ENCODE measurements around the gene ITM2B.
"Not testable (repeated sequence)": the region's sequence is repeated elsewhere in the genome, so short reads cannot be mapped to it uniquely, and the experiment has no call there.

The ITM2B gene

GRCh38 chr13:48230541-48230940, 2.5 kb upstream of the ITM2B start:
- no peak for DNase-seq

- no peak for DNase-seq
Measured at GRCh38 chr13:48231080-48231479, 1.9 kb upstream of the ITM2B start.

DNA sequence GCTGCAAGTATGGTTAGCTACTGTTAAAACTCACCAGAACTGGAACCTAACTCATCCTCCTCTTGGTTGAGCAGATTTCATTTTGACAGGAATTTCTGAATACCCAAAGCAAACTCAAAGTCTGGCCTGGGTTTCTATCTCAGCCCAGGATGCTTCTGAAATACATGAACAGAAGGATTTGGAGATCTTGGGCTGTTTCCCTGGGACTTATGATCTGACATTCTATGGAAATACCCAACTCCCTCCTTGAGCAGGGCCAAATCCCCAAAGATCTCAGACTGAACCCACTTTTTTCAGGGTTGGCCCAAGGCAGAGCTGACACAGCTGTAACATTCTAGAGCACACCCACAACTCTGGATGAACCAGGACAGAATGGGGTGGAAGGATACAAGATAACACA, 1.1 kb upstream of the ITM2B start:
- DNase-seq, result no peak

- DNase-seq, result no peak
Measured at GRCh38 chr13:48232420-48233045, 473 bp upstream of the ITM2B start.

- DNase-seq, result peak; percentile 42
Measured at GRCh38 chr13:48233889-48234488, 983 bp downstream of the ITM2B start.

GRCh38 chr13:48234566-48235340, 1.7 kb downstream of the ITM2B start:
- DNase-seq, result no peak

DNA sequence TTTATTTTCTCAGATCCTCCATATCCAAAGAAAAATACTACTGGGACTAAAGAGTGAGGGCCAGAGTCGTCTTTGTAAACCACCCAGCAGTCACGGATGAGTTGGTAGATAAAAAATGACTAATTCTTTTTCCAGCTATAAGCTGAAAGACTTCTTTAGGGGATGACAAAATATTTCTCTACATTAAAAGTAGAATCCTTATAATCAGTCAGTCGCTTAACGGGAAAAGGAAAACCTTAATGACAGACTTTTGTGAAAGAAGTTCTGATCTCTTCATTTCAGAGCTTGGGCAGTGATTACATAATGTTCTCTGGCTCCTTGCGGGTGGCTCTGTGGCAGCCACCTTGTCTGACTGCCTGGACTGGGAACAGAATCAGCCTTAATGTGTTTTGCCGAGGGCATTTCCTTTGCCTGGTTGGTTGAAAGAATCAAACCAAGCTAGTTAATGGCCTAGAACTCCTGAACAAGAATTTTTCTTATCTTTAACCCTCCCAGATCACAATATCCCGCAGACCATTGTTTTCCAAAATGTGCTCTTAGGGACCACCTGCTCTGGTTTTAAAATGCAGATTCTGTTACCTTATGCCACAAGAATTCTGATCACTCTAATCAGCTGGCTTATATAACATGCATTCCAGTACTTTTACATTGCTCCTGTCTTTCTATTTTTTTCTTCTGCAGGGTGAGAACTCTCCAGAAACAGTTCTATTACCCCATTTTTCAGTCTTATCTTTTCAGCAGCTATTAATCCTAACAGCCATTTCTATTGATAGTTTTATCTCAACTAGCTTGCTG, 2.5 kb downstream of the ITM2B start:
- DNase-seq, result no peak

GRCh38 chr13:48236528-48237353, 3.7 kb downstream of the ITM2B start:
- no peak for DNase-seq

GRCh38 chr13:48239369-48239768, 6.4 kb downstream of the ITM2B start:
- not testable (repeated sequence) for DNase-seq

- no peak for DNase-seq
Measured at GRCh38 chr13:48241651-48242050, 8.6 kb downstream of the ITM2B start.

DNA sequence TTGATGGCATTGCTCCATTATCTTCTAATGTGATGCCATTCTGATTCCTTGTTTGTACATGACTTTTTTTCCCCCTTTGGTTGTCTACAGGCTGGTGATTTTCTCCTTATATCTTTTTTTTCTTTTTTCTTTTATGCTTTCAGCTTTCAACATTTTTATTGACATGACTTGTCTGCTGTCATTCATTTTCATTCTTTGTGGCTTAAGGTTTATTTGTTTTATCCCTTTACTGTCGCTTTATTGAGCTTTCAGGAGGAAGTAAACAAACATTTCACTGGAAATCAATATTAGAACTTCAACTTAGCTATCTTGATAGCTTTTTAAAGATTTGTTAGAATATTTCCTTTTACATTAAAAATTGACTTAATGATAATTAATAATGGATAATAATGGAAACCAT, 9.7 kb downstream of the ITM2B start:
- DNase-seq, result no peak

DNA sequence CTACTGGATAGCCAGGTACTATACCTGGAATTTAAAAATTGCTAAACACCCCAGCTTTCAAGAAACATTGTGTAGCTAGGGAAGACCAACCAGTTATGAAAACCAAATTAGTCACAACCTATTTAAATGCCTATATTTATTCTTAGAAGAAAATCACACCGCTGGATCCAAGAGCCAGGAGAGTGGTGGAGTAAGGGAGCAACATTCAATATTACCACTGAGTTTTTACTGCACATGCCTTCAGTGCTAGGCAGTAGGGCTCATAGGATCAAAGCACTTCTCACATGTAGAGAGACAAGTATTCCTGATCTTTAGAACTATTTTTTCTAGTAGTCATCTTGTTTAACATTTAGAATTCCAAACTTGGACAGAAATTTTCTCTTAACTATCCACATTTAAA, 11.2 kb downstream of the ITM2B start:
- DNase-seq, result no peak

DNA sequence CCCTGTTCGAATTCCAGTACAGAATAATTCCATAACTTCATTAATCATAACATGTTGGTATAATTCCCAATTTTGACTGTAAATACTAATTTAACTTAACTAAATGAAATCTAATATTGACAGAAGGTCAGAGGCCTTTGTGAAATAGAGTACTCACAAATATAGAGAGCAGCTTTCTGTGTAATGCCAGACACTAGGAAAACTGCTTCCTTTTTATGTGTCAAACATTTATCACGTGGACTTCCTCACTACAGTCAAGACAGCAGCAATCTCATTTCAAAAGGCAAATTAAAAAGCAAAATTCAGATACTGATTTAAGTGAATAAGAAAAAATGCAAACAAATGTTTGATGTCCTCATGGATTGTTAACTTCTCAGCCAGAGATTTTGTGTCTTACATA, 13.1 kb downstream of the ITM2B start:
- DNase-seq, result no peak

GRCh38 chr13:48249018-48249417, 16.0 kb downstream of the ITM2B start:
- no peak for DNase-seq

DNA sequence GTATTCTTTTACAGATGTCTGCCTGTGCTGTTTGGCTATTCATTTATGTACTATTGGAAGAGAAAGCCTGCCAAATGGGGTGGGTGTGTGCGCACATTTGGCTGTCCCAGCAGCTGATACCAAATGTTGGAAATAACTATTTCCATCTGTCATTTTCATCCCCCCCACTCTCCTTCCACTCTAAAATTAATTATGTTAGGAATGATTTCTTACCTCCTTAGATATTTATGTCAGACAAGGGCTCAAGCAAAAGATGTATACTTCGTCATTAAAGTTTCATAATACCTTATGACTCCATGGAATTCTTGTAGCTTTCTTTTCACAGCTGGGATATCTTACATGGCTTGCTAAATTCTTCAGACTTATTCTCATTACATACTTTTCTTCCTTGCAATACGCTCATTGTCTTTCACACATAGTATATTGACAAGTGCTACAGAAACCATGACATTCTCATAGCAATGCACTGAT, 18.6 kb downstream of the ITM2B start:
- DNase-seq, result peak; percentile 51

DNA sequence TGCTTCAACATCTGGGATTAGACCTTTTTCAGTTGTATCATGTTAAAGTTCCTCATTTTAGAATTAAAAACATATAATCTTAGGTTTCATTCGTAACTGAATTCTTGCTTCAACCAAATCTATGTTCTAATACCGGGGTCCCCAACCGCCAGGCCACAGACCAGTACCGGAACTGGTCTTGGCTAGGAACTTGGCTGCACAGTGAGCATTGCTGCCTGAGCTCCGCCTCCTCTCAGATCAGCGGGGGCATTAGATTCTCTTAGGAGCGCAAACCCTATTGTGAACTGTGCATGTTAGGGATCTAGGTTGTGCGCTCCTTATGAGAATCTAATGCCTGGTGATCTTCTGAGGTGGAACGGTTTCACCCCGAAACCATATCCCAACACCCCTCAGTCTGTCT, 19.2 kb downstream of the ITM2B start:
- DNase-seq, result no peak

DNA sequence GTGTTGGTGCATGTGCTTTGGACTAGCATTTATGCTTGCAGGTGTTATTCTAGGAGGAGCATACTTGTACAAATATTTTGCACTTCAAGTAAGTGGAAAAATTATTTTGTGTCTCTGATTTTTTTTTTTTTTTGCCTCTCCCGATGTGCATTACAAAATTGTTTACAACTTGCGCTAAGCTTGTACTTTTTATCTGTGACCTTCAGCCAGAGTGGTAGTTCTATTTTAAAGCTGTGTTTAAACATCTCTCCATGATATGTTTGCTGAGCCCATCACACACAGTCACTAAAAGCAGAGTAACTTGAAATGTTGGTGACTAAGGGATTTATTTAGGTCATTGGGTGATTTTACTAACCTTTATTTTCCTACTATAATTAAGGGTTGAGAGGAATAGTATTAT, 20.8 kb downstream of the ITM2B start:
- DNase-seq, result no peak

- DNase-seq, result no peak
Measured at GRCh38 chr13:48255090-48255489, 22.1 kb downstream of the ITM2B start.

DNA sequence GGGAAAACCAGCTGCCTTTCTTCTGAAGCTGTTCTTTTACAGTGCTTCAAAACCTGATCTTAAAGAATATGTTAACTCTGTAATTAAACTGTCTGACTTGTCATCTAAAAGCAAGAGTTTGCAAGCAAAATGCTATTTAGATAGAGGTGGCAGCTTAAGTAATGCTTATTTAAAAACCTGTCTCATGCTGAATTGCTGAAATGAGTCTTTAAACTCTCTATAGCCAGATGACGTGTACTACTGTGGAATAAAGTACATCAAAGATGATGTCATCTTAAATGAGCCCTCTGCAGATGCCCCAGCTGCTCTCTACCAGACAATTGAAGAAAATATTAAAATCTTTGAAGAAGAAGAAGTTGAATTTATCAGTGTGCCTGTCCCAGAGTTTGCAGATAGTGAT, 22.9 kb downstream of the ITM2B start:
- DNase-seq, result no peak

- no peak for DNase-seq
Measured at GRCh38 chr13:48258002-48258401, 25.0 kb downstream of the ITM2B start.

- DNase-seq, result no peak
Measured at GRCh38 chr13:48258430-48258829, 25.4 kb downstream of the ITM2B start.

- no peak for DNase-seq
Measured at GRCh38 chr13:48260970-48261369, 28.0 kb downstream of the ITM2B start.
